HepG2 (cell line): ENCODE results near the gene CMC1. TPM values are rescaled to one million over a fixed set of nuclear protein-coding genes. Genes with fewer than 3 reads are reported as not detected.

ENCODE experiments used
- HOXD1 ChIP-seq: sonication (generic); formaldehyde crosslinking; IDR thresholded peaks from 2 replicates; pipeline ENCODE4 v1.5.0; 2020; ENCODE audit warnings: missing genetic modification reagents
- PRDM10 ChIP-seq: sonication (generic); formaldehyde crosslinking; IDR thresholded peaks from 2 replicates; pipeline ENCODE4 v1.4.0; 2020; ENCODE audit warnings: low read depth, missing genetic modification reagents
- SOX6 ChIP-seq, 2 experiments: fragments of 450-650 bp in 1 of 2; sonication (generic) in 1 of 2; formaldehyde crosslinking in 1 of 2; IDR thresholded peaks; 2 replicates each; pipeline versions ENCODE4 v1.4.0 to v1.6.1; 2017 to 2020; ENCODE audit warnings: antibody characterized with exemption in 1 of 2, mild to moderate bottlenecking in 1 of 2, missing genetic modification reagents in 1 of 2
- ZNF24 ChIP-seq: fragments of 450-650 bp; IDR thresholded peaks from 2 replicates; pipeline ENCODE4 v1.6.1; 2017; ENCODE audit warnings: antibody characterized with exemption, mild to moderate bottlenecking
- ZNF329 ChIP-seq: sonication (generic); formaldehyde crosslinking; IDR thresholded peaks from 2 replicates; pipeline ENCODE4 v1.9.0; 2021; ENCODE audit warnings: low read depth, mild to moderate bottlenecking, missing genetic modification reagents
- ZNF451 ChIP-seq: sonication (generic); formaldehyde crosslinking; IDR thresholded peaks from 2 replicates; pipeline ENCODE4 v1.5.0; 2020; ENCODE audit warnings: mild to moderate bottlenecking, missing genetic modification reagents
- ZNF557 ChIP-seq: sonication (generic); formaldehyde crosslinking; IDR thresholded peaks from 2 replicates; pipeline ENCODE4 v1.4.0; 2020; ENCODE audit warnings: missing genetic modification reagents
- polyA plus RNA-seq, 8 experiments: library from polyadenylated mRNA; depleted of rRNA in 3 of 8; stranded (reverse) in 7 of 8; unstranded in 1 of 8; fragments of >200 nt; fragmentation: Illumina TruSeq in 4 of 8; extraction: Trizol in 4 of 8; gene quantifications; 2 replicates each; pipeline versions ENCODE4 v1.2.1 to v1.2.3, GENCODE V29; 2011 to 2016; ENCODE audit warnings: low read depth in 4 of 8, missing spikeins in 1 of 8, mixed read lengths in 1 of 8; ENCODE audit not compliant: insufficient read depth in 1 of 8
- total RNA-seq, 5 experiments: library from RNA; depleted of rRNA; stranded (reverse); fragments of >200 nt; fragmentation: Illumina TruSeq; extraction: Trizol; gene quantifications; 2 replicates each; pipeline ENCODE4 v1.2.3, GENCODE V29; 2016; ENCODE audit warnings: low read depth in 1 of 5
- TF ChIP-seq, protein P1 (sequence below): sonication (generic); formaldehyde crosslinking; IDR thresholded peaks from 2 replicates; pipeline ENCODE4 v1.4.0; 2020; ENCODE audit warnings: missing genetic modification reagents

CMC1 gene
- total and polyA plus RNA-seq, 2 of the 13 experiments (the other 11 are each of a cell fraction or from before 2014, with no cell fraction given): 22.1 to 29.5 TPM

DNA sequence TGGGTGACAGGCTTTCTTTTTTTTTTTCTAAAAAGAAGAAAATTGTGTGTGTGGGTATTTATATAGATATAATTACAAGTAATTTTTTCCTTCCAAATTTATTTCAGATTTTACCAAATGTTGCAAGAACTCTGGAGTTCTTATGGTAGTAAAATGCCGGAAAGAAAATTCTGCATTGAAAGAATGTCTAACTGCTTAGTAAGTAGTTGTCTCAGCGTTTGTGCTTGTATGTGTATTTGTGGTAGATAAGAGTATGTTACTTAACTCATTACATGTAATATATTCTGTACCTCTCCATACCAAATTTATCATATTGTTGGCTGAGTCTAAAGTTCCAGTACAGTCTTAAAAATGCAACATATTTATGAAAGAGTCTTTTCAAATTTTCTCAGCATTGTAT, 74.8 kb downstream of the CMC1 start (continued):
- TF ChIP-seq PRDM10 (no peak), ZNF24 (no peak), ZNF451 (CRISPR knock-in tag) (no peak), SOX6 (IDR thresholded peaks at IDR 0.05) (no peak), SOX6 (CRISPR knock-in tag; IDR thresholded peaks at IDR 0.05) (no peak), HOXD1 (CRISPR knock-in tag) (no peak), ZNF329 (CRISPR knock-in tag) (no peak), ZNF557 (no peak)
- TF ChIP-seq, protein P1, sequence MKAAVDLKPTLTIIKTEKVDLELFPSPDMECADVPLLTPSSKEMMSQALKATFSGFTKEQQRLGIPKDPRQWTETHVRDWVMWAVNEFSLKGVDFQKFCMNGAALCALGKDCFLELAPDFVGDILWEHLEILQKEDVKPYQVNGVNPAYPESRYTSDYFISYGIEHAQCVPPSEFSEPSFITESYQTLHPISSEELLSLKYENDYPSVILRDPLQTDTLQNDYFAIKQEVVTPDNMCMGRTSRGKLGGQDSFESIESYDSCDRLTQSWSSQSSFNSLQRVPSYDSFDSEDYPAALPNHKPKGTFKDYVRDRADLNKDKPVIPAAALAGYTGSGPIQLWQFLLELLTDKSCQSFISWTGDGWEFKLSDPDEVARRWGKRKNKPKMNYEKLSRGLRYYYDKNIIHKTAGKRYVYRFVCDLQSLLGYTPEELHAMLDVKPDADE (CRISPR knock-in tag): no peak
